Osteocyte (in vitro differentiated cells): Measurements from ENCODE around the gene PAN2. TPM values are rescaled to one million over a fixed set of nuclear protein-coding genes. Genes with fewer than 3 reads are reported as not detected.
A peak's percentile ranks its signal among the peaks of the same experiment; 100 is the strongest.

Source experiments
- DNase-seq: peaks from one replicate; pipeline ENCODE4 v3.0.0; 2021; ENCODE audit warnings: mixed read lengths; ENCODE audit not compliant: unreplicated experiment; ENCODE audit errors: extremely low spot score
- H3K27ac Mint-ChIP-seq: one replicate; pipeline ENCODE4 v1.8.0; 2021; ENCODE audit warnings: mild to moderate bottlenecking, mixed read lengths; ENCODE audit not compliant: unreplicated experiment
- H3K27me3 Mint-ChIP-seq: one replicate; pipeline ENCODE4 v1.8.0; 2021; ENCODE audit warnings: mixed read lengths; ENCODE audit not compliant: unreplicated experiment
- H3K36me3 Mint-ChIP-seq: one replicate; pipeline ENCODE4 v1.8.0; 2021; ENCODE audit warnings: mixed read lengths; ENCODE audit not compliant: unreplicated experiment
- H3K4me1 Mint-ChIP-seq: one replicate; pipeline ENCODE4 v1.8.0; 2021; ENCODE audit warnings: mixed read lengths; ENCODE audit not compliant: unreplicated experiment
- H3K4me3 Mint-ChIP-seq: one replicate; pipeline ENCODE4 v1.8.0; 2021; ENCODE audit warnings: mild to moderate bottlenecking, moderate library complexity, mixed read lengths; ENCODE audit not compliant: unreplicated experiment
- H3K9me3 Mint-ChIP-seq: one replicate; pipeline ENCODE4 v1.8.0; 2021; ENCODE audit warnings: mixed read lengths; ENCODE audit not compliant: unreplicated experiment
- CTCF ChIP-seq: fragments of 200-600 bp; sonication (generic); IDR thresholded peaks from 2 replicates; pipeline ENCODE4 v1.5.0; 2021; ENCODE audit warnings: antibody characterized with exemption, mild to moderate bottlenecking, moderate library complexity
- long read RNA-seq: library from polyadenylated mRNA; unstranded; transcript quantifications from one replicate; pipeline ENCODE4 v2.0.0, GENCODE V29; 2021
- total RNA-seq: library from RNA; stranded (reverse); gene quantifications from 2 replicates; pipeline ENCODE4 v1.2.1, GENCODE V29; 2021

The PAN2 gene
- 52.7 and 56.6 TPM in 2 replicates for total RNA-seq
- long read RNA-seq, full-length matches to known transcripts = 21 of 55 reads
- long read RNA-seq, partial matches to known transcripts = 17 of 55 reads
- long read RNA-seq, other reads (novel, unspliced or antisense) = 17 of 55 reads

- peak; percentile 95 for DNase-seq
- Mint-ChIP-seq H3K4me3 (peak within 1 kb of the TSS; percentile 82), H3K4me1 (peaks cover 17% of the 10 kb centered on the region), H3K9me3 (no peaks in the 10 kb centered on the region), H3K27me3 (no peaks in the 10 kb centered on the region), H3K27ac (peak within 1 kb of the TSS; percentile 97), H3K36me3 (peaks cover 3% of the 10 kb centered on the region)
- peak; percentile 81 for TF ChIP-seq CTCF
Observed at GRCh38 chr12:56333679-56334489, at the start of gene PAN2. TSS of gene PAN2 (minus strand) at chr12:56334000. CDS start at chr12:56333094, 906 bp downstream.

- TF ChIP-seq CTCF = no peak
- H3K4me3 Mint-ChIP-seq = no peak overlapping the region
- H3K36me3 Mint-ChIP-seq = no peaks in the 10 kb centered on the region
Observed at GRCh38 chr12:56382611-56383010, 48.8 kb upstream of the PAN2 start.

GRCh38 chr12:56377989-56378316 lies 44.2 kb upstream of the PAN2 start:
- no peaks in the 10 kb centered on the region for H3K36me3 Mint-ChIP-seq
- H3K4me1 Mint-ChIP-seq = no peaks in the 10 kb centered on the region
- no peak overlapping the region for H3K4me3 Mint-ChIP-seq
- no peaks in the 10 kb centered on the region for H3K9me3 Mint-ChIP-seq
- DNase-seq = no peak
- no peak for TF ChIP-seq CTCF
- H3K27me3 Mint-ChIP-seq = peaks cover 11% of the 10 kb centered on the region
- no peak overlapping the region for H3K27ac Mint-ChIP-seq

More at GRCh38 chr12:56382611-56383010, 48.8 kb upstream of the PAN2 start:
- Mint-ChIP-seq H3K4me1 (peaks cover 19% of the 10 kb centered on the region), H3K27ac (no peak overlapping the region), H3K27me3 (peaks cover 7% of the 10 kb centered on the region), H3K9me3 (no peaks in the 10 kb centered on the region)
- no peak for DNase-seq

GRCh38 chr12:56377310-56377988 lies 43.6 kb upstream of the PAN2 start:
- peaks cover 15% of the 10 kb centered on the region for H3K27me3 Mint-ChIP-seq
- no peaks in the 10 kb centered on the region for H3K4me1 Mint-ChIP-seq
- H3K27ac Mint-ChIP-seq = no peak overlapping the region
- no peak for TF ChIP-seq CTCF
- H3K4me3 Mint-ChIP-seq = no peak overlapping the region
- H3K36me3 Mint-ChIP-seq = no peaks in the 10 kb centered on the region
- DNase-seq = no peak
- no peaks in the 10 kb centered on the region for H3K9me3 Mint-ChIP-seq
